Measurements from ENCODE around the gene TNFSF11.

TNFSF11 gene

GRCh38 chr13:42651936-42652641 lies 78.1 kb downstream of the TNFSF11 start:
- Histone ChIP-seq H2AFZ (ENCODE audit: low read depth) (no peak overlapping the region), H3K27me3 (ENCODE audit: insufficient read depth, low read depth) (no peaks in the 10 kb centered on the region), H4K20me1 (ENCODE audit: insufficient read depth) (no peaks in the 10 kb centered on the region), H3K4me2 (no peak overlapping the region), H3K4me1 (ENCODE audit: low read depth, poor library complexity, severe bottlenecking) (no peaks in the 10 kb centered on the region), H3K4me3 (IDR thresholded peaks at IDR 0.05; ENCODE audit: insufficient read depth, low read depth, low read length) (no peak overlapping the region), H3K9ac (no peak overlapping the region), H3K79me2 (ENCODE audit: insufficient read depth, low read depth) (no peaks in the 10 kb centered on the region), H3K36me3 (ENCODE audit: insufficient read depth) (no peaks in the 10 kb centered on the region), H3K27ac (no peak overlapping the region)
- TF ChIP-seq CTCF (conservative IDR thresholded peaks at IDR 0.05; ENCODE audit: low read depth, low read length), result no peak

- H3K4me1 ChIP-seq (ENCODE audit: low read depth, poor library complexity, severe bottlenecking), result no peaks in the 10 kb centered on the region
- no peaks in the 10 kb centered on the region for H3K36me3 ChIP-seq (ENCODE audit: insufficient read depth)
- H2AFZ ChIP-seq (ENCODE audit: low read depth), result no peak overlapping the region
Measured at GRCh38 chr13:42652642-42653415, 78.9 kb downstream of the TNFSF11 start.

GRCh38 chr13:42653679-42654078 lies 79.7 kb downstream of the TNFSF11 start:
- H3K27me3 ChIP-seq (ENCODE audit: insufficient read depth, low read depth), result no peaks in the 10 kb centered on the region
- no peak overlapping the region for H2AFZ ChIP-seq (ENCODE audit: low read depth)
- H3K36me3 ChIP-seq (ENCODE audit: insufficient read depth), result no peaks in the 10 kb centered on the region
- H4K20me1 ChIP-seq (ENCODE audit: insufficient read depth), result no peaks in the 10 kb centered on the region
- no peak overlapping the region for H3K27ac ChIP-seq
- no peaks in the 10 kb centered on the region for H3K4me1 ChIP-seq (ENCODE audit: low read depth, poor library complexity, severe bottlenecking)
- H3K79me2 ChIP-seq (ENCODE audit: insufficient read depth, low read depth), result no peaks in the 10 kb centered on the region
- no peak overlapping the region for H3K4me2 ChIP-seq
- TF ChIP-seq CTCF (conservative IDR thresholded peaks at IDR 0.05; ENCODE audit: low read depth, low read length), result no peak
- no peak overlapping the region for H3K4me3 ChIP-seq (IDR thresholded peaks at IDR 0.05; ENCODE audit: insufficient read depth, low read depth, low read length)
- H3K9ac ChIP-seq, result no peak overlapping the region

More at GRCh38 chr13:42652642-42653415, 78.9 kb downstream of the TNFSF11 start:
- no peak overlapping the region for H3K4me3 ChIP-seq (IDR thresholded peaks at IDR 0.05; ENCODE audit: insufficient read depth, low read depth, low read length)
- H3K27me3 ChIP-seq (ENCODE audit: insufficient read depth, low read depth), result no peaks in the 10 kb centered on the region
- H3K4me2 ChIP-seq, result no peak overlapping the region
- H3K9ac ChIP-seq, result no peak overlapping the region
- no peaks in the 10 kb centered on the region for H4K20me1 ChIP-seq (ENCODE audit: insufficient read depth)
- no peak for TF ChIP-seq CTCF (conservative IDR thresholded peaks at IDR 0.05; ENCODE audit: low read depth, low read length)
- no peaks in the 10 kb centered on the region for H3K79me2 ChIP-seq (ENCODE audit: insufficient read depth, low read depth)
- H3K27ac ChIP-seq, result no peak overlapping the region

GRCh38 chr13:42654212-42654611 lies 80.3 kb downstream of the TNFSF11 start:
- TF ChIP-seq CTCF (conservative IDR thresholded peaks at IDR 0.05; ENCODE audit: low read depth, low read length), result no peak
- no peak overlapping the region for H3K4me3 ChIP-seq (IDR thresholded peaks at IDR 0.05; ENCODE audit: insufficient read depth, low read depth, low read length)
- H3K79me2 ChIP-seq (ENCODE audit: insufficient read depth, low read depth), result no peaks in the 10 kb centered on the region
- no peaks in the 10 kb centered on the region for H3K27me3 ChIP-seq (ENCODE audit: insufficient read depth, low read depth)
- H3K4me1 ChIP-seq (ENCODE audit: low read depth, poor library complexity, severe bottlenecking), result no peaks in the 10 kb centered on the region
- H3K4me2 ChIP-seq, result no peak overlapping the region
- no peak overlapping the region for H3K9ac ChIP-seq
- no peak overlapping the region for H3K27ac ChIP-seq
- H3K36me3 ChIP-seq (ENCODE audit: insufficient read depth), result no peaks in the 10 kb centered on the region
- no peaks in the 10 kb centered on the region for H4K20me1 ChIP-seq (ENCODE audit: insufficient read depth)
- no peak overlapping the region for H2AFZ ChIP-seq (ENCODE audit: low read depth)
